Mononuclear cell (primary cell): ENCODE results near the gene PCDHA2. TPM values are rescaled to one million over a fixed set of nuclear protein-coding genes. Genes with fewer than 3 reads are reported as not detected.
"Not testable (repeated sequence)": the region's sequence is repeated elsewhere in the genome, so short reads cannot be mapped to it uniquely, and the experiment has no call there.

Experiments
- H3K27me3 ChIP-seq: 2 replicates; pipeline ENCODE4 v1.6.0; 2011; ENCODE audit warnings: low read length, control low read depth; ENCODE audit not compliant: insufficient read depth
- H3K4me1 ChIP-seq: 2 replicates; pipeline ENCODE4 v1.5.1; 2011; ENCODE audit warnings: mild to moderate bottlenecking, low read length, control low read depth; ENCODE audit not compliant: insufficient read depth
- H3K4me3 ChIP-seq: 2 replicates; pipeline ENCODE4 v1.5.1; 2011; ENCODE audit warnings: mild to moderate bottlenecking, low read length, moderate library complexity
- H3K9me3 ChIP-seq: 2 replicates; pipeline ENCODE4 v1.5.1; 2011; ENCODE audit warnings: low read depth, mild to moderate bottlenecking, control low read depth, low read length
- total RNA-seq: library from RNA; depleted of rRNA; stranded (reverse); fragments of >200 nt; gene quantifications from one replicate; pipeline ENCODE4 v1.2.3, GENCODE V29; 2012

Gene PCDHA2
- total RNA-seq, 1 donor = not detected

GRCh38 chr5:140802381-140802780 lies 7.7 kb downstream of the PCDHA2 start:
- H3K4me1 ChIP-seq, H3K4me3 ChIP-seq: not testable (repeated sequence)
- Histone ChIP-seq H3K27me3 (peaks cover 29% of the 10 kb centered on the region), H3K9me3 (peaks cover 28% of the 10 kb centered on the region)

GRCh38 chr5:140802781-140803271 lies 8.2 kb downstream of the PCDHA2 start:
- H3K4me3 ChIP-seq = no peak overlapping the region
- no peaks in the 10 kb centered on the region for H3K4me1 ChIP-seq
- H3K9me3 ChIP-seq = peaks cover 29% of the 10 kb centered on the region

GRCh38 chr5:140806834-140807775 lies 12.5 kb downstream of the PCDHA2 start, which contains the start of gene PCDHA4:
Gene PCDHA4, plus strand, starts transcription at chr5:140807068.
- Histone ChIP-seq H3K4me3 (no peak within 1 kb of the TSS), H3K4me1 (no peaks in the 10 kb centered on the region), H3K27me3 (peaks cover 15% of the 10 kb centered on the region), H3K9me3 (peaks cover 22% of the 10 kb centered on the region)

More at GRCh38 chr5:140802781-140803271, 8.2 kb downstream of the PCDHA2 start:
- peaks cover 32% of the 10 kb centered on the region for H3K27me3 ChIP-seq

GRCh38 chr5:140808241-140808888 lies 13.7 kb downstream of the PCDHA2 start:
- not testable (repeated sequence) for H3K4me1 ChIP-seq, H3K4me3 ChIP-seq
- Histone ChIP-seq H3K9me3 (peaks cover 32% of the 10 kb centered on the region), H3K27me3 (peaks cover 18% of the 10 kb centered on the region)

GRCh38 chr5:140808889-140809291 lies 14.2 kb downstream of the PCDHA2 start:
- H3K4me3 ChIP-seq = no peak overlapping the region
- H3K9me3 ChIP-seq = peaks cover 34% of the 10 kb centered on the region
- H3K27me3 ChIP-seq = peaks cover 18% of the 10 kb centered on the region
- no peaks in the 10 kb centered on the region for H3K4me1 ChIP-seq

GRCh38 chr5:140821375-140822280 lies 27.0 kb downstream of the PCDHA2 start, which contains the start of gene PCDHA5:
Gene PCDHA5, plus strand, starts transcription at chr5:140821613.
- no peak within 1 kb of the TSS for H3K4me3 ChIP-seq
- H3K4me1 ChIP-seq = no peaks in the 10 kb centered on the region
- peaks cover 11% of the 10 kb centered on the region for H3K9me3 ChIP-seq
- H3K27me3 ChIP-seq = peaks cover 26% of the 10 kb centered on the region

- H3K9me3 ChIP-seq = peaks cover 17% of the 10 kb centered on the region
- peaks cover 28% of the 10 kb centered on the region for H3K27me3 ChIP-seq
- no peaks in the 10 kb centered on the region for H3K4me1 ChIP-seq
- no peak overlapping the region for H3K4me3 ChIP-seq
Measured at GRCh38 chr5:140822281-140822629, 27.6 kb downstream of the PCDHA2 start.

- H3K27me3 ChIP-seq = peaks cover 35% of the 10 kb centered on the region
- not testable (repeated sequence) for H3K4me3 ChIP-seq, H3K4me1 ChIP-seq
- peaks cover 22% of the 10 kb centered on the region for H3K9me3 ChIP-seq
Measured at GRCh38 chr5:140822969-140823368, 28.3 kb downstream of the PCDHA2 start.

- no peaks in the 10 kb centered on the region for H3K4me1 ChIP-seq
- H3K27me3 ChIP-seq = peaks cover 38% of the 10 kb centered on the region
- H3K4me3 ChIP-seq = no peak overlapping the region
- H3K9me3 ChIP-seq = peaks cover 20% of the 10 kb centered on the region
Measured at GRCh38 chr5:140823475-140823874, 28.8 kb downstream of the PCDHA2 start.

GRCh38 chr5:140827704-140828361 lies 33.2 kb downstream of the PCDHA2 start, which contains the start of gene PCDHA6:
Gene PCDHA6, plus strand, starts transcription at chr5:140827960. Its CDS starts 132 bp downstream, at chr5:140828092.
- peaks cover 23% of the 10 kb centered on the region for H3K9me3 ChIP-seq
- no peak within 1 kb of the TSS for H3K4me3 ChIP-seq
- H3K27me3 ChIP-seq = peaks cover 45% of the 10 kb centered on the region
- no peaks in the 10 kb centered on the region for H3K4me1 ChIP-seq

- Histone ChIP-seq H3K9me3 (peaks cover 27% of the 10 kb centered on the region), H3K4me3 (no peak overlapping the region), H3K4me1 (no peaks in the 10 kb centered on the region), H3K27me3 (peaks cover 50% of the 10 kb centered on the region)
Measured at GRCh38 chr5:140828362-140828737, 33.7 kb downstream of the PCDHA2 start.

- peaks cover 33% of the 10 kb centered on the region for H3K9me3 ChIP-seq
- H3K4me1 ChIP-seq, H3K4me3 ChIP-seq: not testable (repeated sequence)
- H3K27me3 ChIP-seq = peaks cover 60% of the 10 kb centered on the region
Measured at GRCh38 chr5:140829511-140830501, 35.2 kb downstream of the PCDHA2 start.

- Histone ChIP-seq H3K27me3 (peaks cover 40% of the 10 kb centered on the region), H3K4me1 (no peaks in the 10 kb centered on the region), H3K9me3 (peaks cover 18% of the 10 kb centered on the region), H3K4me3 (no peak within 1 kb of the TSS)
Measured at GRCh38 chr5:140833993-140834392, 39.3 kb downstream of the PCDHA2 start, which contains the start of gene PCDHA7. Gene PCDHA7, plus strand, starts transcription at chr5:140834269. Its CDS starts 115 bp downstream, at chr5:140834384.
